ENCODE results near the gene NOVA1. TPM values are rescaled to one million over a fixed set of nuclear protein-coding genes. Genes with fewer than 3 reads are reported as not detected.

The NOVA1 gene
- total RNA-seq, 2 experiments from 2014 or later, result 0.10 to 0.28 TPM

GRCh38 chr14:26598081-26598671 is 343 bp upstream of the NOVA1 start:
- Mint-ChIP-seq H3K4me1 (no peaks in the 10 kb centered on the region), H3K9me3 (peaks cover 2% of the 10 kb centered on the region), H3K27me3 (peaks cover 51% of the 10 kb centered on the region), H3K27ac (no peak overlapping the region), H3K4me3 (peak overlapping the region; percentile 71), H3K36me3 (no peaks in the 10 kb centered on the region)
- peak; percentile 45 for DNase-seq

GRCh38 chr14:26597071-26597588 is 703 bp downstream of the NOVA1 start:
- H3K36me3 Mint-ChIP-seq, result no peaks in the 10 kb centered on the region
- H3K27ac Mint-ChIP-seq, result no peak overlapping the region
- DNase-seq, result no peak
- peaks cover 2% of the 10 kb centered on the region for H3K9me3 Mint-ChIP-seq
- H3K4me3 Mint-ChIP-seq, result peak overlapping the region; percentile 58
- H3K27me3 Mint-ChIP-seq, result peaks cover 51% of the 10 kb centered on the region
- no peaks in the 10 kb centered on the region for H3K4me1 Mint-ChIP-seq

- Mint-ChIP-seq H3K27me3 (peaks cover 51% of the 10 kb centered on the region), H3K9me3 (peaks cover 2% of the 10 kb centered on the region), H3K4me3 (peak overlapping the region; percentile 58), H3K4me1 (no peaks in the 10 kb centered on the region), H3K27ac (no peak overlapping the region), H3K36me3 (no peaks in the 10 kb centered on the region)
- DNase-seq, result no peak
These were observed 1.2 kb downstream of the NOVA1 start for GRCh38 chr14:26596543-26597061.

GRCh38 chr14:26595926-26596542 is 1.8 kb downstream of the NOVA1 start:
- peaks cover 51% of the 10 kb centered on the region for H3K27me3 Mint-ChIP-seq
- no peak overlapping the region for H3K27ac Mint-ChIP-seq
- DNase-seq, result no peak
- peak overlapping the region; percentile 58 for H3K4me3 Mint-ChIP-seq
- peaks cover 2% of the 10 kb centered on the region for H3K9me3 Mint-ChIP-seq
- H3K4me1 Mint-ChIP-seq, result no peaks in the 10 kb centered on the region
- no peaks in the 10 kb centered on the region for H3K36me3 Mint-ChIP-seq

- no peaks in the 10 kb centered on the region for H3K4me1 Mint-ChIP-seq
- H3K36me3 Mint-ChIP-seq, result no peaks in the 10 kb centered on the region
- H3K9me3 Mint-ChIP-seq, result peaks cover 2% of the 10 kb centered on the region
- H3K4me3 Mint-ChIP-seq, result no peak overlapping the region
- no peak for DNase-seq
- no peak overlapping the region for H3K27ac Mint-ChIP-seq
- peaks cover 47% of the 10 kb centered on the region for H3K27me3 Mint-ChIP-seq
These were observed 2.9 kb downstream of the NOVA1 start for GRCh38 chr14:26594756-26595545.

GRCh38 chr14:26594148-26594547 is 3.7 kb downstream of the NOVA1 start:
- no peak overlapping the region for H3K27ac Mint-ChIP-seq
- H3K36me3 Mint-ChIP-seq, result no peaks in the 10 kb centered on the region
- H3K27me3 Mint-ChIP-seq, result peaks cover 39% of the 10 kb centered on the region
- no peaks in the 10 kb centered on the region for H3K4me1 Mint-ChIP-seq
- no peak for DNase-seq
- peaks cover 1% of the 10 kb centered on the region for H3K9me3 Mint-ChIP-seq
- no peak overlapping the region for H3K4me3 Mint-ChIP-seq

- Mint-ChIP-seq H3K27ac (no peak overlapping the region), H3K4me1 (no peaks in the 10 kb centered on the region), H3K36me3 (no peaks in the 10 kb centered on the region), H3K9me3 (no peaks in the 10 kb centered on the region), H3K4me3 (no peak overlapping the region), H3K27me3 (peaks cover 31% of the 10 kb centered on the region)
- no peak for DNase-seq
These were observed 4.5 kb downstream of the NOVA1 start for GRCh38 chr14:26593357-26593756.

GRCh38 chr14:26589925-26590324 is 7.9 kb downstream of the NOVA1 start:
- Mint-ChIP-seq H3K4me1 (no peaks in the 10 kb centered on the region), H3K27ac (no peak overlapping the region)

GRCh38 chr14:26577711-26578110 is 20.1 kb downstream of the NOVA1 start:
- no peak for DNase-seq
- Mint-ChIP-seq H3K27ac (no peak overlapping the region), H3K4me1 (no peaks in the 10 kb centered on the region), H3K27me3 (no peaks in the 10 kb centered on the region), H3K9me3 (peaks cover 4% of the 10 kb centered on the region), H3K36me3 (no peaks in the 10 kb centered on the region), H3K4me3 (no peak overlapping the region)

More at GRCh38 chr14:26589925-26590324, 7.9 kb downstream of the NOVA1 start:
- no peak for DNase-seq
- Mint-ChIP-seq H3K36me3 (no peaks in the 10 kb centered on the region), H3K27me3 (peaks cover 4% of the 10 kb centered on the region), H3K4me3 (no peak overlapping the region), H3K9me3 (peaks cover 1% of the 10 kb centered on the region)

- no peak overlapping the region for H3K27ac Mint-ChIP-seq
- H3K4me1 Mint-ChIP-seq, result no peaks in the 10 kb centered on the region
- no peaks in the 10 kb centered on the region for H3K36me3 Mint-ChIP-seq
- no peaks in the 10 kb centered on the region for H3K27me3 Mint-ChIP-seq
- no peaks in the 10 kb centered on the region for H3K9me3 Mint-ChIP-seq
- no peak overlapping the region for H3K4me3 Mint-ChIP-seq
- no peak for DNase-seq
These were observed 43.6 kb downstream of the NOVA1 start for GRCh38 chr14:26554069-26554772.

GRCh38 chr14:26549571-26549970 is 48.3 kb downstream of the NOVA1 start:
- H3K9me3 Mint-ChIP-seq, result no peaks in the 10 kb centered on the region
- no peak for DNase-seq
- H3K4me1 Mint-ChIP-seq, result no peaks in the 10 kb centered on the region
- H3K36me3 Mint-ChIP-seq, result no peaks in the 10 kb centered on the region
- H3K27ac Mint-ChIP-seq, result no peak overlapping the region
- no peak overlapping the region for H3K4me3 Mint-ChIP-seq
- H3K27me3 Mint-ChIP-seq, result no peaks in the 10 kb centered on the region

- no peaks in the 10 kb centered on the region for H3K36me3 Mint-ChIP-seq
- H3K27me3 Mint-ChIP-seq, result no peaks in the 10 kb centered on the region
These were observed 49.4 kb downstream of the NOVA1 start for GRCh38 chr14:26548406-26548805.

GRCh38 chr14:26538176-26538575 is 59.7 kb downstream of the NOVA1 start:
- no peak overlapping the region for H3K4me3 Mint-ChIP-seq
- H3K4me1 Mint-ChIP-seq, result no peaks in the 10 kb centered on the region
- H3K27ac Mint-ChIP-seq, result no peak overlapping the region
- DNase-seq, result no peak
- H3K9me3 Mint-ChIP-seq, result peaks cover 5% of the 10 kb centered on the region
- no peaks in the 10 kb centered on the region for H3K36me3 Mint-ChIP-seq
- H3K27me3 Mint-ChIP-seq, result no peaks in the 10 kb centered on the region

More at GRCh38 chr14:26548406-26548805, 49.4 kb downstream of the NOVA1 start:
- DNase-seq, result no peak
- no peak overlapping the region for H3K4me3 Mint-ChIP-seq
- H3K9me3 Mint-ChIP-seq, result peaks cover under 1% of the 10 kb centered on the region
- no peaks in the 10 kb centered on the region for H3K4me1 Mint-ChIP-seq
- H3K27ac Mint-ChIP-seq, result no peak overlapping the region

- no peaks in the 10 kb centered on the region for H3K27me3 Mint-ChIP-seq
- no peak overlapping the region for H3K27ac Mint-ChIP-seq
- H3K9me3 Mint-ChIP-seq, result peaks cover 3% of the 10 kb centered on the region
- H3K36me3 Mint-ChIP-seq, result no peaks in the 10 kb centered on the region
- H3K4me3 Mint-ChIP-seq, result no peak overlapping the region
- no peak for DNase-seq
- no peaks in the 10 kb centered on the region for H3K4me1 Mint-ChIP-seq
These were observed 65.9 kb downstream of the NOVA1 start for GRCh38 chr14:26531894-26532293.
